HG02588 (cell line): Measurements from ENCODE around the gene STAT5A.
A peak's percentile ranks its signal among the peaks of the same experiment; 100 is the strongest.
"Not testable (repeated sequence)": the region's sequence is repeated elsewhere in the genome, so short reads cannot be mapped to it uniquely, and the experiment has no call there.

Source experiments
- ATAC-seq: cut with Tn5 transposase; IDR thresholded peaks from one replicate; pipeline ENCODE4 v1.9.1; 2021; ENCODE audit warnings: mild to moderate bottlenecking, moderate library complexity; ENCODE audit not compliant: unreplicated experiment

STAT5A gene

GRCh38 chr17:42283241-42284023 is 4.9 kb upstream of the STAT5A start:
- ATAC-seq, result no peak

GRCh38 chr17:42284024-42284369 is 4.3 kb upstream of the STAT5A start:
- no peak for ATAC-seq

GRCh38 chr17:42284566-42284965 is 3.7 kb upstream of the STAT5A start:
- no peak for ATAC-seq

- no peak for ATAC-seq
Measured at GRCh38 chr17:42285346-42286050, 2.8 kb upstream of the STAT5A start.

GRCh38 chr17:42286411-42287221 is 1.7 kb upstream of the STAT5A start:
- no peak for ATAC-seq

- ATAC-seq, result peak; percentile 25
Measured at GRCh38 chr17:42287305-42287976, 857 bp upstream of the STAT5A start.

- peak; percentile 19 for ATAC-seq
Measured at GRCh38 chr17:42288803-42289610, 709 bp downstream of the STAT5A start.

- no peak for ATAC-seq
Measured at GRCh38 chr17:42289611-42290181, 1.4 kb downstream of the STAT5A start.

GRCh38 chr17:42290577-42290976 is 2.3 kb downstream of the STAT5A start:
- no peak for ATAC-seq

GRCh38 chr17:42291129-42291528 is 2.8 kb downstream of the STAT5A start:
- ATAC-seq, result no peak

- no peak for ATAC-seq
Measured at GRCh38 chr17:42294469-42295398, 6.4 kb downstream of the STAT5A start.

- no peak for ATAC-seq
Measured at GRCh38 chr17:42296012-42296411, 7.7 kb downstream of the STAT5A start.

GRCh38 chr17:42297775-42298174 is 9.5 kb downstream of the STAT5A start:
- not testable (repeated sequence) for ATAC-seq

GRCh38 chr17:42299361-42299760 is 11.1 kb downstream of the STAT5A start:
- not testable (repeated sequence) for ATAC-seq

GRCh38 chr17:42299913-42300312 is 11.6 kb downstream of the STAT5A start:
- ATAC-seq, result not testable (repeated sequence)

- ATAC-seq, result no peak
Measured at GRCh38 chr17:42301022-42301421, 12.7 kb downstream of the STAT5A start.

GRCh38 chr17:42303694-42304093 is 15.4 kb downstream of the STAT5A start:
- ATAC-seq, result no peak

GRCh38 chr17:42304187-42305030 is 16.1 kb downstream of the STAT5A start:
- ATAC-seq, result no peak
